NCI-H1105 treated with DMSO at 0.1 percent for 48 hours (cell line): ENCODE measurements around the gene CDK14.

ENCODE experiments used
- DNase-seq: peaks from one replicate; lab custom pipeline; 2025; lab: John Stamatoyannopoulos, UW

Gene CDK14

GRCh38 chr7:91005024-91005423 lies 408.9 kb downstream of the CDK14 start:
- no peak for DNase-seq

DNA sequence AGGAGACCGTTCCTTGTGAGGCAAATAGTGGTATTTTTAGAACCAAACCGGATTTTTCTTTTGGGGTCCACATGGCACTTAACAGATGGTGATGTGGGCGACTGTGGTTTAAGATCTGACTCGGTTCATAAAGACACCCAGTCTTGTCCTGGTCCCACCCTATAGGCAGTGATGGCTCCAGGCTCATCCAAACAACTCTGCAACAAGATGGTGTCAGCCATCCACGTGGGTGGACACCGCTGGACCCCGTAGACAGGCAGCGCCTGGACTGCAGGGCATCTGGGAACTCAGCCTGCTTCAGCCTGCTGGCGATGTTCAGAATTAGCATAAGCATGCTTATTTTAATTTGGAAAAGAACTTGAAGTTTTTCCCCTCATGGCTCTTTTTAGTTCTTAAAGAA lies 409.7 kb downstream of the CDK14 start:
- no peak for DNase-seq

GRCh38 chr7:91007371-91007770 lies 411.2 kb downstream of the CDK14 start:
- DNase-seq = no peak

GRCh38 chr7:91013078-91013477 lies 417.0 kb downstream of the CDK14 start:
- no peak for DNase-seq

GRCh38 chr7:91019686-91020385 lies 423.7 kb downstream of the CDK14 start:
- DNase-seq = no peak

DNA sequence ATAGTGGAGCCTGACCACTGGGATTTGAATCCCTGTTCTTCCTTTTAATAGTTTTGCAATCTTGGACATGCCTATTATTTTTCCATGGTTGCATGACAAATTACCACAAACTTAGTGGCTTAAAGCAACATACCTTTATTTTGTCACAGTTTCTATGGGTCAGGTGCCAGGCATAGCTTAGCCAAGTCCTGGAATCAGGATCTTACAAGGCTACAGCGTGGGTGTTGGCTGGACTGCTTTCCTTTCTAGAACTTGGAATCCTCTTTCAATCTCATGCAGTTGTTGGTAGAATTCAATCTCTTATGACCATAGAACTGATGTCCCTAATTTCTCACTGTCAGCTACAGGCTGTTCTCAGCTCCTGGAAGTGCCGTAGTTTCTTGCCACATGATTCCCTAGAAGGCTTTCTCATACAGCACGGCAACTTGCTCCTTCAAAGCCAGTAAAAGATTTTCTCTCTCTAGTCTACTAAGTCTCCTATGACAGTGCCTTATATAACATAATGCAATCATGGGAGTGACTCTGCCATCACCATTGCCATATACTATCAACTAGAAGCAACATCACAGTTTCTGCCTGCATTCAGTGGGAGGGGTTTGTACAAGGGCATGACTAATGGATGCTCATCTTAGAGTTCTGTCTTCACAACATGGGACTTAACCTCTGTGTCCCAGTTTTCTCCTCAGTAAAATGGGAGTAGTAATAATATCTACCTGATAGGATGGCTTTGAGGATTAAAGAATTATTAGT lies 424.7 kb downstream of the CDK14 start:
- no peak for DNase-seq

GRCh38 chr7:91021956-91022355 lies 425.8 kb downstream of the CDK14 start:
- no peak for DNase-seq

- DNase-seq = no peak
Measured at GRCh38 chr7:91025906-91026390, 429.8 kb downstream of the CDK14 start.

- no peak for DNase-seq
Measured at GRCh38 chr7:91029688-91030087, 433.6 kb downstream of the CDK14 start.

DNA sequence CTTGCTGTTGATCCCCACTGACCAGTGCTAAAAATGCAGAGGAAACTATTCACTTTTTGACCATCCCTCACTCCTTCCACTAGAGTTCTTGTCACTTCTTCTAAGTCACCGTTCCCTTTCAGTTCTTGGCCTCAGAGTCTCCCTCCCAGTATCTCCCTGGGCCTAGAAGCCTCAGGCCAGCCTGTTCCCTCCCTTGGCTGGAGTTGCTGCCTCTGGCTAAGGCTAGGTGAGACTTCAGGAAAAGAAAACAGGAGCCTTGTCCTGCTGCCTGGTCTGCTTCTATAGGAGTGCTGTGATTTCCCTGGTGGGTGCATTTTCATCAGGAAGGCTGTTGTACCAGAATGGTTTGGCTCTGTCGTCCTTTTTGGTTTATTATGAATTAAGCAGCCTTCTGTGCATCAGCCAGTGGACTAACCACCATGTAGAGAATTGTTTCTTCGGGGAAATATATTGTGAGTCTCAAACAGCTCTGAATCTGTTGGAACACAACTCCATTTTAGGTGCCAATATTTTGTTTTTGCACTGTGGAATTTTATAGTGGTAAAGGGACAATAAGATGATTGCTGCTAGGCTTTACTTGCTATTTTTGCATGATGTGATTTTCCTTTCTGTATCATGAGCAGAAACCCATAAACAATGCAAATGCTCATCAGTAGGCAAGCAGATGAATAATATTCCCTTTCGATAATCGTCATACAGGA lies 434.7 kb downstream of the CDK14 start:
- no peak for DNase-seq

GRCh38 chr7:91031757-91032156 lies 435.6 kb downstream of the CDK14 start:
- DNase-seq = no peak

GRCh38 chr7:91033574-91033973 lies 437.5 kb downstream of the CDK14 start:
- DNase-seq = no peak

GRCh38 chr7:91034459-91035368 lies 438.6 kb downstream of the CDK14 start:
- DNase-seq = peak; percentile 82

DNA sequence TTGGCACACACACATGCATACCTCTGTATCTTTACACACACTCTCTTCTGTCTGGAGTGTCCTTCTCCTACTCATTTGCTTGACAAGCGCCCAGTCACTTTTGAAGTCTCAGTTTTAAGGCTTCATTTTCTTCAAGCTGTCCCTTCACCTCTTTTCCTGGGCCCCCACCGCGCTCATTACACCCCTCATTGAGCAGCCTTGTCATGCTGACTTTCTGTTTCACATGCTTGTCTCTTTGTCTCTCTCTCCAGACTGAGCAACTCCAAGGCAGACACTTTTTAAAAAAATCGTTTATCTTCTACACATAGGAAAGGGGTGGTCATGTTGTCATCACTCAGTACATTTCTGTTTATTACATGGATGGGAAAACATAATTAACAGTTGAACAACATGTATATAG lies 442.9 kb downstream of the CDK14 start:
- no peak for DNase-seq

DNA sequence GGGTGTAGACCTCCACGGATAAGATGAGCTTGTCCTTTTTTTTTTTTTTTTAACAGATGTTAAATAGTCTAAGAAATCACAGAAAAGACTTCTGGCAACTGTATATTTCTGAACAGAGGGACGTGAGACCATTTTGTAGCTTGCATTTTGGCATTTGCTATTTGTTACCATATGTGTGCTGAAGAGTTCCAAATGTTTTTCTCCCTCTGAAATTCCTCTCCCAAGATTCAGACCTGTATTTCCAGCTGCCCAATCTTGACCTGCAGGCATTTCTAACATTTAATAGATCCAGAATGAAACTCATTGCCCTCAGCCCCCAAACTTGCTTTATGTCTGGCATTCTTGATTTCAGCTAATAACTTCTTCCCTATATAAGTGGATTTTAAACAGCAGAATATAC lies 445.0 kb downstream of the CDK14 start:
- no peak for DNase-seq

DNA sequence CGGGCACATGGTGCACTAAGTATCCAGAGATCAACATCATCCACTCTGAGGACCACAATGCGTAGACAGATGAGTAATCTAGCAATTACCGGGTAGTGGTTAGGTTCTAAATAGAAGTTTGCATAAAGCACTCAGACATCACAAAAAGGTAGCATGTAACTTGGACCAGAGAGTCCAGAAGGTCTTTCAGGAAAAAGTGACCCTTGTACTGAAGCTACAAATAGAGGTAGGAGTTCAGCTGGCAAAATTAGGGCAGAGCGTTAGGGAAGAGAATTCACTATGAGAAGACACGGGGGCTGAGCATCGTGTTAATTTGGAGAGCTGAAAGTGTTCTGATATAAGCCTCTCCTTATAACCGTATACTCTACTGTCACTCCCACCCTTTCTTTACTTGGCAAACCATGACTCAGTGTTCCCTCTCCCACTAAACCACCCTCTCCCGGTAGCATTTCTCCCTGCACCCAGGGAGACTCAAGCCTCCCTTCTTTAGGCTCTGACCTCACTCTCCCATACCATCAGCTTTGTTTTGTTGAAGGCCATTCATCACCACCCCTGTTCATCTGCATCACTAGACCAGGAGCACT lies 445.9 kb downstream of the CDK14 start:
- no peak for DNase-seq

GRCh38 chr7:91043186-91043585 lies 447.1 kb downstream of the CDK14 start:
- peak; percentile 32 for DNase-seq

GRCh38 chr7:91043924-91044645 lies 448.0 kb downstream of the CDK14 start:
- no peak for DNase-seq

DNA sequence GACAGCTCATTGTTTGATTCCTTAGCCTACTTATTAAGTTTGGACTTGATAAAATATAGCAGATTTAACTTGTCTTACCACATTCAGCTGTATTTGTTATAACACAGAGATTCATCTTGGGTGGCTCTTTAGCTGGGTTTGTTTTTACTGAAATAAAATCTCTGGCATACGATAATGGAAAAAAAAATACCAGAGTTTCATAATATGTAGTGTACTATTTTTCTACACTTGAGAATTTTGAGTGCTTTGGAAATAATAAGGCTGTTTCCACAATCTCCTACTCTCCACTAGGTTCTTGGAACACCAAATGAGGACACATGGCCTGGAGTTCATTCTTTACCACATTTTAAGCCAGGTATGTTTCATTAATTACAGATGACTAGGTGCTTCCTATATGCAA lies 449.5 kb downstream of the CDK14 start:
- no peak for DNase-seq

DNA sequence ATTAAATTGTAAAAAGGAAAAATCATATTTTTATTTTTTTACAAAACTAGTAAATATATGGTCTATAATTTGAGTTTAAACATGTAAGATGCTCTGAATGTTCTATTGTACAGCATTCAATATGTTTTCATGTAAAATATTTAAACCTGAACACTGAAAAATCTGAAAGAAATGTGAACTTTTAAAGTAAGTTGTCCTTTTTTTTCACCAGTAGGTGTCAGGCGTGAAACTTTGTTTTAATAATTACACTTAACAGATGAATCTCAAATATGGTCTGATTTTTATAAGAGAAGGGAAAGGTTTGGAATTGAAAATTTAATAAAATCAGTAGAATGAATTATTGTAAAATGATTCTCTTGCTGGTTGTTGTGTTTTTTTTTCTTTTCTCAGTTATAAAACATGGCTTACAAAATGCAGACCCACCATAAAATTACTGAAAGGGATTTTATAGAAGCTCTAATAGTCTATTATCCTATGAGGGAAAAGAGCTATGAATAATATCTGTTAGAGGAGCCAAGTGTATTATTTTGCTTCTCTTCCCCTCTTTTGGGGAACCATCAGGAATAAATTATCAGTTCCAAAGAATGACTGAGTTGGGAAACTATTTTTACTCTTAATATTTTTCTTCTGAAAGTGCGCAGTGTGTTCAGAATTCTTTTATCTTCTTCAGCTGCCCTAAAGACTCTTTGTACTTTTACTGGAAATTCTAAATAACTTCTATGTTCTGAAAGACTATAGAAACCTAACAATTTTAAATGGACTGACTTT lies 450.4 kb downstream of the CDK14 start:
- DNase-seq = peak; percentile 10
